AG09319 (cell line): ENCODE measurements around the gene SLC37A1.

Experiments used
- DNase-seq: peaks from one replicate; pipeline ENCODE4 v3.0.0-alpha.2; 2010; ENCODE audit warnings: low read depth; ENCODE audit errors: extremely low read depth
- TF ChIP-seq, protein P1 (sequence below): IDR thresholded peaks from 2 replicates; pipeline ENCODE4 v1.5.1; 2011; ENCODE audit warnings: low read depth, mild to moderate bottlenecking, inconsistent platforms, low read length, moderate library complexity

SLC37A1 gene

DNA sequence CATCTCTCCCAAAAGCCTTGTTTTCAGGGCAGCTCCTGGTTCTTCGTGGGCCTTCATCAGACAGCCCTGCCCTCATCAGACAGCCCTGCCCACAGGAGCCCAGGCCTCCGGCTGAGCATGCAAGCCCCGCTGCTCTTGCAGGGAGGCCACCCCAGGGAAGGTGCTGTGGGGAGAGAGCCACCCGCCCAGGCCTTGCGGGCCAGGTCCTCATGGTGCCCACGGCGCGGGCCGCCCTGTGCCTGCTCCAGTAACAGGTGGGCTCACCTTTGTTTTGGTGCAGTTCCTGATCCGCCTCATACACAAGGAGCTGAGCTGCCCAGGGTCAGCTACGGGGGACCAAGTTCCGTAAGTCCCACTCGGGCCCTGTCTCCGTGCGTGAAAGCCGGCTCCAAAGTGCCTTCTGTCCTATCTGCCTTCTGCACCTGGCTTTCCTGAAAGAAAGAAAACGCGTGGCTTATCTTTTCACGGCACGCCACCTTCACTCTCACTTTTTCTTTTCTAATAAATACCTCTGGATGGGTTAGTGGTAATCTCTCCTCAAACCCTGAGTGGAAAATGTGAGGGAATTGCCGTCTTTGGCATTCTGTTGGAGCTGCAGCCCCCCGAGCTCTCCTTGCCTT lies 65.9 kb downstream of the SLC37A1 start:
- no peak for DNase-seq
- TF ChIP-seq, protein P1, sequence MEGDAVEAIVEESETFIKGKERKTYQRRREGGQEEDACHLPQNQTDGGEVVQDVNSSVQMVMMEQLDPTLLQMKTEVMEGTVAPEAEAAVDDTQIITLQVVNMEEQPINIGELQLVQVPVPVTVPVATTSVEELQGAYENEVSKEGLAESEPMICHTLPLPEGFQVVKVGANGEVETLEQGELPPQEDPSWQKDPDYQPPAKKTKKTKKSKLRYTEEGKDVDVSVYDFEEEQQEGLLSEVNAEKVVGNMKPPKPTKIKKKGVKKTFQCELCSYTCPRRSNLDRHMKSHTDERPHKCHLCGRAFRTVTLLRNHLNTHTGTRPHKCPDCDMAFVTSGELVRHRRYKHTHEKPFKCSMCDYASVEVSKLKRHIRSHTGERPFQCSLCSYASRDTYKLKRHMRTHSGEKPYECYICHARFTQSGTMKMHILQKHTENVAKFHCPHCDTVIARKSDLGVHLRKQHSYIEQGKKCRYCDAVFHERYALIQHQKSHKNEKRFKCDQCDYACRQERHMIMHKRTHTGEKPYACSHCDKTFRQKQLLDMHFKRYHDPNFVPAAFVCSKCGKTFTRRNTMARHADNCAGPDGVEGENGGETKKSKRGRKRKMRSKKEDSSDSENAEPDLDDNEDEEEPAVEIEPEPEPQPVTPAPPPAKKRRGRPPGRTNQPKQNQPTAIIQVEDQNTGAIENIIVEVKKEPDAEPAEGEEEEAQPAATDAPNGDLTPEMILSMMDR, result no peak

GRCh38 chr21:42580076-42580792 lies 66.6 kb downstream of the SLC37A1 start:
- DNase-seq, result no peak

DNA sequence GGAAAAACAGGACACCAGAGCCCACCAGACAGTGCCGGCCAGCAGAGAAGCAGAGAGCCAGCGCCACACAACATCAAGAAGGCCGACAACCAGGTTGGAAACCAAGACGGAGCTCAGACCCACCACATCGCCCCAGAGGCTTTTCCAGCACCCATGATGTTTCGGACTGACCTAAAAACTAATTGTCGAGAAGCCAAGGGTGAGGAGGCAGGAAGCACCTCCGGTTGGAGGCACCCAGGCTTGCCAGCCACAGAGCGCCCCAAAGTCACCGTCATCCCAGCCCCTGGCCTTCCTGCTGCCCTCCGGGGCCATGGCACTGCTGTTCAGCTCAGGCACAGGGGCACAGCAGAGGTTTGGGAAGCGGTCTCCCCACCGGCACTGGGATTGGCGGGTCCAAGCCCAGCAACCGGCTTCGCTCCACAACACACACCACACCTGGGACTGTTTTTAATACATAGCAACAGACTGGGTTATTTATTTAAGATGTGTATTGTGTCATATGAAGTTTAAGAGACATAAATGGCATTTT lies 67.2 kb downstream of the SLC37A1 start:
- no peak for DNase-seq
- TF ChIP-seq, protein P1, result no peak

More at GRCh38 chr21:42580076-42580792, 66.6 kb downstream of the SLC37A1 start:
- TF ChIP-seq, protein P1, result no peak

DNA sequence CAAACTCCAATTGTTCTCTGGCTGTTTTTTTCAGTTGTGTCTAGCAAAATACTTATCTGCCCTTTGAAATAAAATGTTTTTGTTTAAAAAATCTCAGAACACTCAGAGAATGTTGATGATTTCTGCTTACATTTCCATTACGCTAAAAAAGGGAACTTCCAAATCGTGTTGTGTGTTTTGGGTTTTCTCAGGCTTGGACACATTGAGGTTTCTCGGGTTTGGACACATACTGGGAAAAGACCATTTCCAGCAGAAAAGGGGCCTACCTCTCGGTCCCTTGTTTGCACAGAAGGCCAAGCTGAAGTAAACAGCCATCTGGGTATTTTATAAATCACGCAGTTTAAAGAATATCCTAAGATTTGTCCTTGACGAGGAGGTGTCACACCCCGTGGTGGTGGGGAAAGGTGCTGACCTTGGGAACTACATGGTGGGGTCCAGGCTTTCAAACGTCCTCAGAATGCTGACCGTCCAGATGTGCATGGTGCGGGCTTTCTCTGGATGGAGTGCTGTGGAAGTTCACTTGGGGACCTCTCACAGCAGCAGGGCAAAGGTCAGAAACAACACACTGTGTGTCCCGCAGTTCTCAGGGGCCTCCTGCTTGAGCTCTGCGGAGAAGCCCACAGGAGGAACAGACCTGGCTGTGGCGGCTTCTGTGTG lies 67.8 kb downstream of the SLC37A1 start:
- TF ChIP-seq, protein P1, result no peak
- no peak for DNase-seq

DNA sequence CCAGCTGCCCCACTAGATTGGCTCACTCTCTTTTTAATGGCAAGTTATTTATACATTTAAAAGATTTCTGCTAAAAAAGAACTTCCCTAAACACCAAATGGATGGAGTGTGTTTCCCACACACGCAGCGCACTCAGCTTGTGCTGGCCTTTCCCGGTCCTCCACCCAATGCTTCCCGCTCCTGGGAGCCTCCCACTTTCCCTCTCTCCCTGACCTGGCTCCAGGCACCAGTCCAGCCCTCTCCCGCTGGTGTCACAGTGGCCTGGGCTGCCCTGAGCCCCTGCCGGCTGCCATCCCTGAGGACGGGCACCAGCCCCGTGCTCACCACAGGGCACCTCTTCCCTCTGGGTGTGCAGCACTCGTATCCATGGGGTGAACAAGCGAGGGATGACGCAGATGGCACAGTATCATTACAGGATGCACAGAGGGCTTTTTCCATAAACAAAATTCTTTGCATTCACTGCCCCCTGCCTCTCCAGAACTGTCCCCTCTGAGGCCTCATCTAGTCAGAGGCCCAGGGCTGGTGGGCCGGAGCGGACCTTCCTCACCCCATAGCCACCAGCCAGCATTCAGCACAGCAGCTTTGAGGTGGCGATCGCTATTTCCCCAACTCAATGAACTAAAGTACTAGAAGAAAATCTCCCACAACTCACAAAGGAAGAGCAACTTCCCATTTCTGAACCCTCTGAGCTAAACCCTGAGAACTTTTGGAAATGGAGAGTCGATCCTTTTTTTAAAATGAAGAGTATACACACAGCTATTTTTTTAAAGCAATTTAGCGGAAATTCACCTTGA lies 68.5 kb downstream of the SLC37A1 start:
- no peak for DNase-seq
- TF ChIP-seq, protein P1, result no peak

DNA sequence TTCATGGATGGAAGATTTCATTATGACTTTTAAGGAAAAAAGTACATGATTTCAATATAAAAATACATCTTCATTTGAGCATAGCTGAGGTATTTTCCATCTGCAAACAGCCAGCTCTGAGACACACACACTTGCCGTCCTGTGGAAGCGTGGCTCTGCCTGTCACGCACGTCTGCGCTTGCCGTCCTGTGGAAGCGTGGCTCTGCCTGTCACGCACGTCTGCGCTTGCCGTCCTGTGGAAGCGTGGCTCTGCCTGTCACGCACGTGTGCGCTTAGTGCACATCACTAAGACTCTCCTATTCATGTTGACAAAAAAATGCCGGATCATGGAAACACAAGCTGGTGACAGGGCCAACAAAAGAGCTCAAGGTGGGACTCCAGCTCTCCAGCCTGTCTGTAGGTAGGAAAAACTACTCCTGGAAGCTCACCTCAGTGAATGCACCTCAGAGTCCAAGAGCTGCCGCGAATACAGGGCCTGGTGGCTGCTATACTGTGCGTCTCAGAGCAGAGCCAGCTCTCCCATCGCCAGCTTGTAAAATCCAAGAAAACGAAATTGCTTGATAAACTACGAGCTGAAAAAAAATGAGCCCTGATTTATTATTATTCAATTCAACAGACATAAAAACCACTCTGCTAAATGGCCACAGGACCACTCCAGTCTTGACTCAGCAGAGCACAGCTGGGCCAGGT lies 69.3 kb downstream of the SLC37A1 start:
- no peak for DNase-seq
- TF ChIP-seq, protein P1, result no peak
